Muscle of back (tissue), 11 donors: ENCODE data around the gene DUSP6. TPM values are rescaled to one million over a fixed set of nuclear protein-coding genes. Genes with fewer than 3 reads are reported as not detected.

Experiments
- DNase-seq, 3 donors: peaks; one replicate each; pipeline versions ENCODE4 v3.0.0 to v3.0.0-alpha.2; 2013
- polyA plus RNA-seq, 10 donors: library from polyadenylated mRNA; unstranded; fragments of 120-200 nt; gene quantifications; one replicate each; pipeline ENCODE4 v1.2.1, GENCODE V29; 2013; ENCODE audit not compliant: insufficient read length in 10 of 10

Gene DUSP6
- polyA plus RNA-seq, 10 donors: 48.0 to 69.7 (median 62.9) TPM

DNA sequence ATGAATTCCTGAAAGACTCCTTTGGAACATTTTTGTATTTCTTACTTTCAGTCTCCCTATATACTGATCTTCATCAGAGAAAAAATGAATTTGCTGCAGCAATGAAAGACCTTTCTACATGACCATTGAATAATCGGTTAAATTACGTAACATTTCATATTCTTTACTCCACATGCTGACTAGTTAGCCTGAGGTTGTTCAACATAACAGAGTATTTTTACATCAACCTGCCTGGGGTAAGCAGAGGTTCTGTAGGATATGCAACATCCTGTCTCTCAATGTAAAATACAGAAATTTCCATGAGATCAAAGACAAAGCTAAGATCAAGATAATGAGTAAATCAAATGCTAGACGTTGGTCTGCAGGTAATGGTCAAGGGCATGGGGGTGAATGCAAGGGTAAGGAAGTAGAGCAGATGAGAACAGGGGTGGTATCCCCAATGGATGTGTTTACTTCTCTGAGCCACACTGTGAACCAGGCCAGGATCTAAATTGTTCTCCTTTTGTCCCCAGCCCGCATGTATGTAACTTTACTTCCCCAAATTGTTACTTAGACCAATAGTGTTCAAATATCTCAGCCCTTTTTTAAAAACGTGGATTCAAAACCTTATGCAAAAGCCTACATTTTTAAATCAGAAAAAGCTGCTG is 45.4 kb downstream of the DUSP6 start:
- no peak for DNase-seq

DNA sequence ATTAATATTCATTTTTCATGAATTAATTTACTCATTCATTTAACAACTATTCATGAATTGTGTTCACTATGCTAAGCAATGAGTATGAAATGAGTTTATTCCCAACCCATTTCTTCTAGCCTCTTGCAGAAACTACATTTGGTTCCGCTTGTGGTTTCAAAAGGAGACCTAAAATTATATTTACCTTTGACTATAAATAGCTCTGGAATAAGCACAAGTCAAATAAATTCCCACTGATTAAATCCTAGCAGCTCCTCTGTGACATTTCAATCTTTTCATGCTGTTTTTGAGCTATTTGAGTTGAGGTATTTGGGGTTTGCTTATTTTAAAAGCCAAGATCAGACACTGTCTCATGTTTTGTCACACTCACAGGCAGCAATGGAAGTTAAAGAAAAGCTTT is 46.9 kb downstream of the DUSP6 start:
- DNase-seq: no peak

DNA sequence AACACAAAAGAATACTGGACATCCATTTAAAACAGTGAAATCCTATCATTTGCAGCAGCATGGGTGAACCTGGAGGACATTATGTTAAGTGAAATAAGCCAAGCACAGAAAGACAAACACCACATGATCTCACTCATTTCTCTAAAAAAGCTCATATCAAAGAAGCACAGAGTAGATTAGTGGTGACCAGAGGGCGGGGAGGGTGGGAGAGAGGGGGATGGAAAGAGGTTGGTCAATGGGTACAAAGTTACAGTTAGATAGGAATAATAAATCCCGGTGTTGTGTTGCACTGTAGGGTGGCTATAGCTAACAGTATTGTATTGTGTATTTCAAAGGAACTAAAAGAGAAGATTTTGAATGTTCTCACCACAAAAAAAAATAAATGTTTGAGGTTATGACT is 52.4 kb downstream of the DUSP6 start:
- DNase-seq: no peak

DNA sequence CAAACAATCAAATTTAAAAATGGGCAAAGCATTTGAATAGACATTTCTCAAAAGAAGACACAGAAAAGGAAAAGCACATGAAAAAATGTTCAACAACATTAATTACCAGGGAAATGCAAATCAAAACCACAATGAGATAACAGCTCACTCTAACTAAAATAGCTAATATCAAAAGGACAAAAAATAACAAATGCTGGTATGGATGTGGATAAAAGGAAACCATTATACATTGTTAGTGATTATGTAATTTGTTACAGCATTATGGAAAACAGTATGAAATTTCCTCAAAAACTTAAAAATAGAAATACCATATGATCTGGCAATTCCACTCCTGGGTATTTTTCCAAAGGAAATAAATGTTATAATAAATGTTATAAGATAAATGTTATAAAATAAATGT is 52.9 kb downstream of the DUSP6 start:
- DNase-seq: no peak

Other genes with a start within 250 kb of the DUSP6 start
- gene GALNT4, start 172.3 kb upstream of the DUSP6 start, polyA plus RNA-seq: 1 to 10 TPM; 2.3 to 4.9 (median 4.1) TPM
- gene POC1B, start 173.5 kb upstream of the DUSP6 start, polyA plus RNA-seq: 10 to 100 TPM in 7 of 10 donors, 1 to 10 TPM in 3; 8.3 to 13.4 (median 10.5) TPM